C4-2B (cell line): ENCODE results near the gene NUP85.
"Not testable (repeated sequence)": the region's sequence is repeated elsewhere in the genome, so short reads cannot be mapped to it uniquely, and the experiment has no call there.

ENCODE experiments used
- H3K27ac ChIP-seq: fragments of 450-650 bp; 2 replicates; pipeline ENCODE4 v1.5.1; 2017
- CTCF ChIP-seq: fragments of 450-650 bp; conservative IDR thresholded peaks from 2 replicates; pipeline ENCODE4 v1.5.1; 2017; ENCODE audit warnings: mild to moderate bottlenecking
- ZFX ChIP-seq: fragments of 450-650 bp; IDR thresholded peaks from 2 replicates; pipeline ENCODE4 v1.6.1; 2017

NUP85 gene

GRCh38 chr17:75271955-75272847, 66.7 kb downstream of the NUP85 start:
- TF ChIP-seq CTCF (no peak), ZFX (no peak)
- peak overlapping the region; percentile 90 for H3K27ac ChIP-seq

GRCh38 chr17:75272848-75273184, 67.3 kb downstream of the NUP85 start:
- no peak for TF ChIP-seq CTCF
- TF ChIP-seq ZFX = no peak
- H3K27ac ChIP-seq = peak overlapping the region; percentile 90

- TF ChIP-seq ZFX (no peak), CTCF (no peak)
- no peak overlapping the region for H3K27ac ChIP-seq
Observed at GRCh38 chr17:75273977-75274708, 68.7 kb downstream of the NUP85 start.

GRCh38 chr17:75277664-75278071, 72.2 kb downstream of the NUP85 start:
- no peak overlapping the region for H3K27ac ChIP-seq
- TF ChIP-seq ZFX = no peak
- TF ChIP-seq CTCF = no peak

GRCh38 chr17:75280189-75280588, 74.7 kb downstream of the NUP85 start:
- H3K27ac ChIP-seq = not testable (repeated sequence)

GRCh38 chr17:75285123-75285522, 79.6 kb downstream of the NUP85 start:
- no peak for TF ChIP-seq CTCF
- TF ChIP-seq ZFX = no peak

More at GRCh38 chr17:75285123-75285522, 79.6 kb downstream of the NUP85 start:
- no peak overlapping the region for H3K27ac ChIP-seq
